Upper lobe of right lung (tissue), 1 donor: ENCODE measurements around the gene FHOD1. TPM values are rescaled to one million over a fixed set of nuclear protein-coding genes. Genes with fewer than 3 reads are reported as not detected.

Experiments
- ATAC-seq: fragments of 200-7000 bp; cut with Tn5 transposase; one replicate; pipeline ENCODE4 v1.9.1; 2020; ENCODE audit warnings: mild to moderate bottlenecking, moderate library complexity
- DNase-seq: peaks from one replicate; pipeline ENCODE4 v3.0.0-alpha.2; 2020
- H3K27ac ChIP-seq: fragments of 200-600 bp; one replicate; pipeline ENCODE4 v1.8.0; 2022
- H3K27me3 ChIP-seq: fragments of 200-600 bp; one replicate; pipeline ENCODE4 v1.8.0; 2022; ENCODE audit warnings: mild to moderate bottlenecking
- H3K36me3 ChIP-seq: fragments of 200-600 bp; one replicate; pipeline ENCODE4 v1.8.0; 2022
- H3K4me1 ChIP-seq: fragments of 200-600 bp; one replicate; pipeline ENCODE4 v1.8.0; 2022
- H3K4me3 ChIP-seq: fragments of 200-600 bp; one replicate; pipeline ENCODE4 v1.8.0; 2022; ENCODE audit warnings: mild to moderate bottlenecking
- H3K9me3 ChIP-seq: fragments of 200-600 bp; one replicate; pipeline ENCODE4 v1.8.0; 2022
- intact Hi-C: fragments of 100-400 bp; cut with DNase I; formaldehyde crosslinking; loops from one replicate; pipeline ENCODE4 v1.11.0; 2022
- total RNA-seq: library from RNA; stranded (reverse); fragmentation: NEBNext Ultra II Directional; extraction: Animal tissue kit (Norgen Biotek cat#: 25700); gene quantifications from one replicate; pipeline ENCODE4 v1.2.1, GENCODE V29; 2021
- TF ChIP-seq, protein P1 (sequence below): fragments of 200-600 bp; IDR thresholded peaks from one replicate; pipeline ENCODE4 v1.8.0; 2022; ENCODE audit warnings: antibody characterized with exemption
- donor health status: DM: no; HTN: yes; CAD: no; lungs with severe emphysema.

The FHOD1 gene
- total RNA-seq, 1 donor from 2014 or later = 94.9 TPM

DNA sequence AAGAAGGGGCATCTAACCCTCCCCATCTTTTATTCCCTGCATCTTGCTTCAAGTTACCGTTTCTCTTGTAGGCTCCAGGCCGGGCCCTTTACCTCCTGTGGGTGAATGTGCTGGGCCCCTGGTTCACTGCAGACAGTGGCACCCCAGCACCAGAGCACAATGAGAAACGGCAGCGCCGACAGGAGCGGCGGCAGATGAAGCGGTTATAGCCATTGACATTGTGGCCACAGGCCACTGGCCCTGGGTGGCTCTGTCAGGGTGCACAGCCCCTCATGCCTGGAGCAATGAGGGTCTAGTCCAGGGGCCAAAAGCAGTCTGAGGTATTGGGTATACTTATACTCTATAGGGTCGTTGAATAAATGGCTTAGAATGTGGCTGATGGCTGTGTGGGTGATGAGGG is 18.4 kb downstream of the FHOD1 start:
- intact Hi-C loops = no loop called here
- Histone ChIP-seq H3K27ac (no peak overlapping the region), H3K27me3 (no peaks in the 10 kb centered on the region), H3K4me1 (peaks cover 13% of the 10 kb centered on the region), H3K4me3 (no peak overlapping the region), H3K9me3 (no peaks in the 10 kb centered on the region), H3K36me3 (peaks cover 58% of the 10 kb centered on the region)
- TF ChIP-seq, protein P1, sequence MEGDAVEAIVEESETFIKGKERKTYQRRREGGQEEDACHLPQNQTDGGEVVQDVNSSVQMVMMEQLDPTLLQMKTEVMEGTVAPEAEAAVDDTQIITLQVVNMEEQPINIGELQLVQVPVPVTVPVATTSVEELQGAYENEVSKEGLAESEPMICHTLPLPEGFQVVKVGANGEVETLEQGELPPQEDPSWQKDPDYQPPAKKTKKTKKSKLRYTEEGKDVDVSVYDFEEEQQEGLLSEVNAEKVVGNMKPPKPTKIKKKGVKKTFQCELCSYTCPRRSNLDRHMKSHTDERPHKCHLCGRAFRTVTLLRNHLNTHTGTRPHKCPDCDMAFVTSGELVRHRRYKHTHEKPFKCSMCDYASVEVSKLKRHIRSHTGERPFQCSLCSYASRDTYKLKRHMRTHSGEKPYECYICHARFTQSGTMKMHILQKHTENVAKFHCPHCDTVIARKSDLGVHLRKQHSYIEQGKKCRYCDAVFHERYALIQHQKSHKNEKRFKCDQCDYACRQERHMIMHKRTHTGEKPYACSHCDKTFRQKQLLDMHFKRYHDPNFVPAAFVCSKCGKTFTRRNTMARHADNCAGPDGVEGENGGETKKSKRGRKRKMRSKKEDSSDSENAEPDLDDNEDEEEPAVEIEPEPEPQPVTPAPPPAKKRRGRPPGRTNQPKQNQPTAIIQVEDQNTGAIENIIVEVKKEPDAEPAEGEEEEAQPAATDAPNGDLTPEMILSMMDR = no peak
- ATAC-seq (no peak), DNase-seq (no peak)

DNA sequence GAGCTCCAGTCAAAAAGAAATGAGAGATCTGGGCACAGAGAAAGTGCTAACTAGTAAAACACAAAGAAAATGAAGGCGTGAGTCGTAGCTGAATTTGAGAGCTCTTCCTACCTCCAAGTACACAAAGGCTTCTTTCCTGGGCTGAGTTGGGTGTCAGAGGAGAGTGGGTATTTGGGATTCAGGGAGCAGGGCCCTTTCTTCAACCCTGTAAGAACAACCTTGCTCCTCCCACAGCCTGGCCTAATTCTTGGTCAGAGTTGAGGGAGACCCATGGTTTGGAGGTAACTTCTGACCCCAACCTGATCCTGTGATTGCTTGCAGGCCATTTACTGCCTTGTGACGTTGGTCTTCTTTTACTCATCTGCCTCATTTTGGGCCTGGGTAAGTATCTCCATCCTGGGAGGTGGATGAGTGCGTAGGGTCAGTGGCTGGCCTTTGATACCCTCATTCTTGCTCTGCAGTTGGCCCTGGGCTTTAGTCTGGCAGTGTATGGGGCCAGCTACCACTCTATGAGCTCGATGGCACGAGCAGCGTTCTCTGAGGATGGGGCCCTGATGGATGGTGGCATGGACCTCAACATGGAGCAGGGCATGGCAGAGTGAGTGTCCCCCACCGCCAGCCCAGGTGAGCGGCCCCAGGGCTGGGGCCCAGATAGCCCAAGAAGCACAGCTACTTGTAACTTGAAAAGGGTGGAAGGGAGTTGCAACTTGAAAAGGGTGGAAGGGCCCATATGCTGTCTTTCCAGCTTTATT is 19.1 kb downstream of the FHOD1 start:
- Histone ChIP-seq H3K27ac (no peak overlapping the region), H3K27me3 (no peaks in the 10 kb centered on the region), H3K4me3 (peak overlapping the region; percentile 77), H3K9me3 (no peaks in the 10 kb centered on the region), H3K36me3 (peaks cover 51% of the 10 kb centered on the region), H3K4me1 (peaks cover 13% of the 10 kb centered on the region)
- TF ChIP-seq, protein P1 = no peak
- DNase-seq (no peak), ATAC-seq (no peak)
- intact Hi-C loops = no loop called here

DNA sequence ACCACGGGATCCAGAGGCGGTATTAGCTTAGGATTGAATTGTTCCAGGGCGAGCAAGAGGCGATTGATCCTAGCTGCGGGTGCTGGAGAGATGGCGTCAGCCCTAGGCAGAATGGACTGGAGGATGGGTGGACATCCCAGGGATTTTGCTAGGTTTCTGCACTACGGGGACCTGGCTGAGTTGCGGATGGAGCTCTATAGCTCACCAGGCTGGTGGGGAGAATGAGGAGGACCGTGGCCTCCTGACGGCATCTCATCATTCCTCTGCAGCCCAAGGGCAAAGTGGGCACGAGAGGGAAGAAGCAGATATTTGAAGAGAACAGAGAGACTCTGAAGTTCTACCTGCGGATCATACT is 19.7 kb downstream of the FHOD1 start:
- H3K27ac ChIP-seq = peak overlapping the region; percentile 76
- intact Hi-C loops = no loop called here

DNA sequence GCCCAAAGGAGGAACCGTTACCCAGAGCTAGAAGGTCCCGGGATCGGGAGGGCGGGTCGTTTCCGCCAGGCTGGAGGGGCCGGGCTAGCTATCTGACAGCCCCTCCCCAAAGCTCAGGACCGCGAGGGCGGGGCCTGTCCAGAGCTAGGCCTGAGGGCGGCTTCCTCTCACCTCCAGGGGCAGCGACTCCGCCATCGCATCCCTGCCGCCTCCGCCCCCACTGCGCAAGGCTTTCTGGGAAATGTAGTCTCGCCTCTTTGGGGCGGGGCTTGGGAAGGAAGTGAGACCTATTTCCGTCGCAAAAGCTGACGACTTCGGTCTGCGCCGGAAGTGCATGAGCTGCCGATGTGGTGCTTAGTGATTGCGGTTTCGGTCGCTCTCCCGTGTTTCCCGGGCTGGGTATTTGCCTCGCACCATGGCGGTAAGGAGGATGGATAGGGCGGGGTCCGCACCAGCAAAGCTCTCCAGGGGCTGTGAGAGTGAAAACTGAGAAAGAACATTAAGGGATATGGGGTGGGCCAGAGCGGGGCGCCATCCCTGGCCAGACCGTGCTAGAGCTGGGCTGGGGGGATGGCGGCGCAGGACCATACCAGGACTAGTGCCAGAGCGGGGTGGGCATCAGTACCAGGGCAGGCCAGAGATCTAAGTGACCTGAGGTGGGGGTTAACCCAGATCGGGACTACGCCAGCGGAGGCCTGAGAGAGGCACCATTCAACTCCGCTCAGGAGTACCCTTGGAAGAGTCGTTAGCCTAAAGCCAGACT is 20.3 kb downstream of the FHOD1 start, which contains the start of gene TMEM208:
Gene TMEM208, plus strand, starts transcription at position 327 of the 763 bp plus-strand sequence. Its CDS starts 89 bp downstream, at position 416.
- Histone ChIP-seq H3K4me1 (peaks cover 13% of the 10 kb centered on the region), H3K36me3 (peaks cover 40% of the 10 kb centered on the region), H3K4me3 (peak within 1 kb of the TSS; percentile 77), H3K27ac (peak within 1 kb of the TSS; percentile 76), H3K27me3 (no peaks in the 10 kb centered on the region), H3K9me3 (no peaks in the 10 kb centered on the region)
- DNase-seq = peak; percentile 97
- TF ChIP-seq, protein P1 = peak; percentile 19
- intact Hi-C loops = no loop called here
- ATAC-seq = peak; percentile 97

More for the DNA sequence above, 19.7 kb downstream of the FHOD1 start:
- TF ChIP-seq, protein P1 = no peak
- H3K4me1 ChIP-seq = peaks cover 13% of the 10 kb centered on the region
- H3K4me3 ChIP-seq = peak overlapping the region; percentile 77
- H3K36me3 ChIP-seq = peaks cover 45% of the 10 kb centered on the region
- DNase-seq = no peak
- ATAC-seq = no peak
- no peaks in the 10 kb centered on the region for H3K9me3 ChIP-seq
- no peaks in the 10 kb centered on the region for H3K27me3 ChIP-seq

DNA sequence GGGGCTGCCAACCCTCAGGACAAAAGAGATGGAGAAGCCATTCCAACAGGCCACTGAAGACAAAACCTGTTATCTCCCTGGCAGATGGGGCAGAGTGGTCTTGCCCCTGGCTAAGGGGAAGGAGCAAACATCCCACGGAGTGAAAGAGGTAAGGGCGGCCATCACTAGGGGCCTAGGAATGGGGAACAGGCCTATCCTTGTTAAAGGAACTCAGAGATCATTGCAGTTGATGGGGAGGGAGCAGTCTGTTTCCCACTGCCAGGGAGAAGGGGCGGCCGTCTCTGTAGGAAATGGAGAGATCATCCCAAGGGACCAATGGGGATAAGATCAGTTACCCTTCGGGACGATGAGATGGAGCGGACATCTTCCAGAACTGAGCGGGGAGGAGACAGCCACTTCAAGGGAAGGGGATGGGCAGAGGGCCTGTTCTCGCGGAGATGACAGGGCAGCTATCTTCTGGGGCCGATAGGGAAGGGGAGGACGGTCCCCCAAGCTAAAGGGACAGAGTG is 20.9 kb downstream of the FHOD1 start:
- Histone ChIP-seq H3K27ac (peak overlapping the region; percentile 76), H3K9me3 (no peaks in the 10 kb centered on the region), H3K36me3 (peaks cover 33% of the 10 kb centered on the region), H3K27me3 (no peaks in the 10 kb centered on the region), H3K4me3 (peak overlapping the region; percentile 77), H3K4me1 (peaks cover 13% of the 10 kb centered on the region)
- DNase-seq = no peak
- intact Hi-C loops = no loop called here
- TF ChIP-seq, protein P1 = no peak
- no peak for ATAC-seq
